ENCODE measurements around the gene TIMM10B.

DNA sequence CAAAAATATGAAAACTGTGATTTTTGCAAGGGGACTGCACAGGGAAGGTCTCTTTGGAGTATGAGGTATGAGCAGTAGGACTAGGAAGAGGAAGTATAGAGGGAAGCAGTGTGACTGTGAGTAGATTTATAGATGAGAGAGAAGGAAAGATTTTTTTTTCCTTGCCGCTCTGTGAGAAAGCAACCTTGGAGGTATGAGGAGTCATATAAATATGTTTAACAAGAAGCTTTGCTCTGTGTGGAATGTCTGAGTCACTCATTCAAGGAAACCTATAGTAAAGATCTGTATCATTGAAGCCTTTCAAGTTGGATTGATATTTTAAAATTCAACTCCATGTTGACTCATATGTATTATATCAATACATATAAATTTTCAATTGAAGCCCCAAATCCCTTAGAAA is 42.0 kb downstream of the TIMM10B start:
- TF ChIP-seq, protein P1, sequence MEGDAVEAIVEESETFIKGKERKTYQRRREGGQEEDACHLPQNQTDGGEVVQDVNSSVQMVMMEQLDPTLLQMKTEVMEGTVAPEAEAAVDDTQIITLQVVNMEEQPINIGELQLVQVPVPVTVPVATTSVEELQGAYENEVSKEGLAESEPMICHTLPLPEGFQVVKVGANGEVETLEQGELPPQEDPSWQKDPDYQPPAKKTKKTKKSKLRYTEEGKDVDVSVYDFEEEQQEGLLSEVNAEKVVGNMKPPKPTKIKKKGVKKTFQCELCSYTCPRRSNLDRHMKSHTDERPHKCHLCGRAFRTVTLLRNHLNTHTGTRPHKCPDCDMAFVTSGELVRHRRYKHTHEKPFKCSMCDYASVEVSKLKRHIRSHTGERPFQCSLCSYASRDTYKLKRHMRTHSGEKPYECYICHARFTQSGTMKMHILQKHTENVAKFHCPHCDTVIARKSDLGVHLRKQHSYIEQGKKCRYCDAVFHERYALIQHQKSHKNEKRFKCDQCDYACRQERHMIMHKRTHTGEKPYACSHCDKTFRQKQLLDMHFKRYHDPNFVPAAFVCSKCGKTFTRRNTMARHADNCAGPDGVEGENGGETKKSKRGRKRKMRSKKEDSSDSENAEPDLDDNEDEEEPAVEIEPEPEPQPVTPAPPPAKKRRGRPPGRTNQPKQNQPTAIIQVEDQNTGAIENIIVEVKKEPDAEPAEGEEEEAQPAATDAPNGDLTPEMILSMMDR (IDR thresholded peaks at IDR 0.05; ENCODE audit: poor library complexity, severe bottlenecking): no peak
- TF ChIP-seq POLR2AphosphoS5 (IDR thresholded peaks at IDR 0.05): no peak
- no peak for TF ChIP-seq EZH2 (IDR thresholded peaks at IDR 0.05; ENCODE audit: borderline replicate concordance, insufficient read depth, low read length, poor library complexity, severe bottlenecking)
- TF ChIP-seq REST (IDR thresholded peaks at IDR 0.05; ENCODE audit: borderline replicate concordance): no peak
- no peak for TF ChIP-seq RAD21 (conservative IDR thresholded peaks at IDR 0.05)
- TF ChIP-seq TAF1 (IDR thresholded peaks at IDR 0.05; ENCODE audit: low read depth): no peak
- no peak for TF ChIP-seq EP300 (conservative IDR thresholded peaks at IDR 0.05; ENCODE audit: poor library complexity, severe bottlenecking)
- no peak for TF ChIP-seq MXI1 (conservative IDR thresholded peaks at IDR 0.05; ENCODE audit: poor library complexity, severe bottlenecking)

Data from neural cell (in vitro differentiated cells).